ENCODE measurements around the gene ZNF493. TPM values are rescaled to one million over a fixed set of nuclear protein-coding genes. Genes with fewer than 3 reads are reported as not detected.

Gene ZNF493
- total RNA-seq, 1 experiment from 2014 or later, result 26.4 TPM

DNA sequence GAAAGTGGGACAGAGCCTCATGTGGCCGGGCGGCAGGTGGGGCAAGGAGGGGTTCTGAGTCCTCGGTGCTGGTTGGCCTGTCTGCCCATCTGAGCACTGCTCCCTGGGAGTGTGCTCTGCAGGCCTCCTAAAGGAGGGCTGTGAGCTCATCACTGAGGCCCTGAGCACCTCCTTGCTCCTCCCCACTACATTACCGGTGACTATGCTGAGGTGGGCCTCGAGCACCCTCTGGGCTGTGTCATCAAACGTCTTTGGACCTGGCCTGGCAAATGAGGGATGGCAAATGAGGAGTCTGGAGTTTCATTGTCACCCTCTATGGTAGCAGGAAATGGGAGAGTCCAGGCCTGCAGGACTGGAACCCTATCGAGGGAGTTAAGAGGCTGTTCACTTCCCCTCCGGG, 69.7 kb downstream of the ZNF493 start:
- Mint-ChIP-seq H3K27me3 (ENCODE audit: low read depth) (no peaks in the 10 kb centered on the region; the same call in 1 of the 2 replicates), H3K27ac (peak overlapping the region in 1 of 3 experiments; percentile 40; a peak in 1 of 7 replicates), H3K4me1 (peaks cover 9 to 10% of the 10 kb centered on the region in 2 experiments), H3K4me3 (no peak overlapping the region), H3K36me3 (ENCODE audit: insufficient read depth in 1 of 3, low read depth in 3 of 3) (peaks cover 10 to 13% (median 12%) of the 10 kb centered on the region in 3 experiments), H3K9me3 (peaks cover 2 to 14% of the 10 kb centered on the region in 2 experiments; a peak in 4 of 5 replicates)
- H3K56ac ChIP-seq (ENCODE audit: insufficient read length, low read depth, low read length), result no peak overlapping the region
- no CpG with 5 or more reads among the region's 8 CpGs for WGBS (ENCODE audit: extremely low coverage, insufficient read length, low lambda C conversion rate)
- no peak overlapping the region for H3K14ac ChIP-seq (ENCODE audit: insufficient read depth, low read length)
- no peaks in the 10 kb centered on the region for H3K23me2 ChIP-seq (ENCODE audit: insufficient read length, low read depth, low read length, poor library complexity, severe bottlenecking)
- H2BK12ac ChIP-seq (ENCODE audit: insufficient read length, low read depth, low read length), result no peak overlapping the region
- H2BK20ac ChIP-seq (ENCODE audit: low read depth, low read length, poor library complexity, severe bottlenecking), result no peak overlapping the region
- no peak overlapping the region for H3T11ph ChIP-seq (ENCODE audit: low read length)
- peaks cover 1% of the 10 kb centered on the region; the same call in 1 of the 2 replicates for H3K79me2 ChIP-seq (ENCODE audit: insufficient read depth, low read length)
- no peaks in the 10 kb centered on the region for H3K79me1 ChIP-seq (ENCODE audit: insufficient read depth, low read depth, low read length, poor library complexity, severe bottlenecking)
- no peak overlapping the region for H2BK5ac ChIP-seq (ENCODE audit: insufficient read length, low read length)
- no peaks in the 10 kb centered on the region for H3K27me3 ChIP-seq (ENCODE audit: insufficient read depth, low read length)
- H4K5ac ChIP-seq (ENCODE audit: insufficient read length, low read depth, low read length), result no peak overlapping the region
- H4K8ac ChIP-seq (replicated peaks; ENCODE audit: insufficient read length, low read depth, low read length), result no peak overlapping the region
- H4K91ac ChIP-seq (ENCODE audit: insufficient read length, low read depth, low read length), result no peak overlapping the region
- H2AK5ac ChIP-seq (ENCODE audit: insufficient read length, low read length), result no peak overlapping the region
- no peak overlapping the region for H3K27ac ChIP-seq (ENCODE audit: insufficient read length, low read depth, low read length)
- H3K9me3 ChIP-seq (ENCODE audit: control insufficient read depth, low read depth, low read length), result no peaks in the 10 kb centered on the region
- H2BK15ac ChIP-seq (ENCODE audit: low read depth, low read length), result no peak overlapping the region
- no peaks in the 10 kb centered on the region for H4K20me1 ChIP-seq (ENCODE audit: control insufficient read depth, insufficient read depth, insufficient read length)
- H2AFZ ChIP-seq (ENCODE audit: low read length), result no peak overlapping the region
- H3K23ac ChIP-seq (ENCODE audit: insufficient read length, low read depth, low read length), result no peak overlapping the region
- TF ChIP-seq, protein P1, sequence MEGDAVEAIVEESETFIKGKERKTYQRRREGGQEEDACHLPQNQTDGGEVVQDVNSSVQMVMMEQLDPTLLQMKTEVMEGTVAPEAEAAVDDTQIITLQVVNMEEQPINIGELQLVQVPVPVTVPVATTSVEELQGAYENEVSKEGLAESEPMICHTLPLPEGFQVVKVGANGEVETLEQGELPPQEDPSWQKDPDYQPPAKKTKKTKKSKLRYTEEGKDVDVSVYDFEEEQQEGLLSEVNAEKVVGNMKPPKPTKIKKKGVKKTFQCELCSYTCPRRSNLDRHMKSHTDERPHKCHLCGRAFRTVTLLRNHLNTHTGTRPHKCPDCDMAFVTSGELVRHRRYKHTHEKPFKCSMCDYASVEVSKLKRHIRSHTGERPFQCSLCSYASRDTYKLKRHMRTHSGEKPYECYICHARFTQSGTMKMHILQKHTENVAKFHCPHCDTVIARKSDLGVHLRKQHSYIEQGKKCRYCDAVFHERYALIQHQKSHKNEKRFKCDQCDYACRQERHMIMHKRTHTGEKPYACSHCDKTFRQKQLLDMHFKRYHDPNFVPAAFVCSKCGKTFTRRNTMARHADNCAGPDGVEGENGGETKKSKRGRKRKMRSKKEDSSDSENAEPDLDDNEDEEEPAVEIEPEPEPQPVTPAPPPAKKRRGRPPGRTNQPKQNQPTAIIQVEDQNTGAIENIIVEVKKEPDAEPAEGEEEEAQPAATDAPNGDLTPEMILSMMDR (conservative IDR thresholded peaks at IDR 0.05), result no peak
- DNase-seq, result no peak
- H3K9ac ChIP-seq (ENCODE audit: extremely low read depth, insufficient read length, low read length), result no peak overlapping the region
- no peak overlapping the region for H2BK120ac ChIP-seq (ENCODE audit: low read depth, low read length, poor library complexity, severe bottlenecking)
- H3K4me1 ChIP-seq (ENCODE audit: insufficient read depth, low read length), result no peaks in the 10 kb centered on the region
- H3K18ac ChIP-seq (ENCODE audit: insufficient read length, low read depth, low read length), result no peak overlapping the region
- H3K4me2 ChIP-seq (ENCODE audit: insufficient read depth, insufficient read length, low read length), result no peak overlapping the region
- H3K4ac ChIP-seq (ENCODE audit: low read depth, low read length), result no peak overlapping the region
